Measurements from ENCODE around the gene RPL7A. TPM values are rescaled to one million over a fixed set of nuclear protein-coding genes. Genes with fewer than 3 reads are reported as not detected.

The RPL7A gene
- total and polyA plus RNA-seq, 3 donors from 2014 or later: 856 to 1,924 (median 1,453) TPM

DNA sequence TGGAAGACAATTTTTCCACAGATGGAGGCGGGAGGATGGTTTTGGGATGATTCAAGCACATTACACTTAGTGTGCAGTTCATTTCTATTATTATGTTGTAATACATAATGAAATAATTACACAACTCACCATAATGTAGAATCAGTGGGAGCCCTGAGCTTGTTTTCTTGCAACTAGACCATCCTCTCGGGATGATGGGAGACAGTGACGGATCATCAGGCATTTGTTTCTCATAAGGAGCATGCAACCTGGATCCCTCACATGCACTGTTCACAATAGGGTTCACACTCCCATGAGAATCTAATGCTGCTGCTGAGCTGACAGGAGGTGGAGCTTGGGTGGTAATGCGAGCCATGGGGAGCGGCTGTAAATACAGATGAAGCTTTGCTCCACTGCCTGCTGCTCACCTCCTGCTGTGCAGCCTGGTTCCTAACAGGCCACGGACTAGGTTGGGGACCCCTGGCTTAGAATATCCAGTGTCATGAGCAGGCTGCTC is 29.8 kb downstream of the RPL7A start:
- H3K9me3 ChIP-seq: no peaks in the 10 kb centered on the region
- TF ChIP-seq, protein P1, sequence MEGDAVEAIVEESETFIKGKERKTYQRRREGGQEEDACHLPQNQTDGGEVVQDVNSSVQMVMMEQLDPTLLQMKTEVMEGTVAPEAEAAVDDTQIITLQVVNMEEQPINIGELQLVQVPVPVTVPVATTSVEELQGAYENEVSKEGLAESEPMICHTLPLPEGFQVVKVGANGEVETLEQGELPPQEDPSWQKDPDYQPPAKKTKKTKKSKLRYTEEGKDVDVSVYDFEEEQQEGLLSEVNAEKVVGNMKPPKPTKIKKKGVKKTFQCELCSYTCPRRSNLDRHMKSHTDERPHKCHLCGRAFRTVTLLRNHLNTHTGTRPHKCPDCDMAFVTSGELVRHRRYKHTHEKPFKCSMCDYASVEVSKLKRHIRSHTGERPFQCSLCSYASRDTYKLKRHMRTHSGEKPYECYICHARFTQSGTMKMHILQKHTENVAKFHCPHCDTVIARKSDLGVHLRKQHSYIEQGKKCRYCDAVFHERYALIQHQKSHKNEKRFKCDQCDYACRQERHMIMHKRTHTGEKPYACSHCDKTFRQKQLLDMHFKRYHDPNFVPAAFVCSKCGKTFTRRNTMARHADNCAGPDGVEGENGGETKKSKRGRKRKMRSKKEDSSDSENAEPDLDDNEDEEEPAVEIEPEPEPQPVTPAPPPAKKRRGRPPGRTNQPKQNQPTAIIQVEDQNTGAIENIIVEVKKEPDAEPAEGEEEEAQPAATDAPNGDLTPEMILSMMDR (IDR thresholded peaks at IDR 0.05): no peak
- intact Hi-C loops (cut with DNase I; ENCODE audit: low total_unique reads): no loop called here
- no peak overlapping the region for H3K27ac ChIP-seq
- no peaks in the 10 kb centered on the region for H3K36me3 ChIP-seq (ENCODE audit: low read depth, missing control alignments)
- peaks cover 15% of the 10 kb centered on the region for H3K4me1 ChIP-seq
- H3K27me3 ChIP-seq: no peaks in the 10 kb centered on the region
- 81 to 87% methylated on average over 6 of the region's 6 CpGs for WGBS, 2 donors
- no peak for DNase-seq
- no peak overlapping the region for H3K4me3 ChIP-seq

DNA sequence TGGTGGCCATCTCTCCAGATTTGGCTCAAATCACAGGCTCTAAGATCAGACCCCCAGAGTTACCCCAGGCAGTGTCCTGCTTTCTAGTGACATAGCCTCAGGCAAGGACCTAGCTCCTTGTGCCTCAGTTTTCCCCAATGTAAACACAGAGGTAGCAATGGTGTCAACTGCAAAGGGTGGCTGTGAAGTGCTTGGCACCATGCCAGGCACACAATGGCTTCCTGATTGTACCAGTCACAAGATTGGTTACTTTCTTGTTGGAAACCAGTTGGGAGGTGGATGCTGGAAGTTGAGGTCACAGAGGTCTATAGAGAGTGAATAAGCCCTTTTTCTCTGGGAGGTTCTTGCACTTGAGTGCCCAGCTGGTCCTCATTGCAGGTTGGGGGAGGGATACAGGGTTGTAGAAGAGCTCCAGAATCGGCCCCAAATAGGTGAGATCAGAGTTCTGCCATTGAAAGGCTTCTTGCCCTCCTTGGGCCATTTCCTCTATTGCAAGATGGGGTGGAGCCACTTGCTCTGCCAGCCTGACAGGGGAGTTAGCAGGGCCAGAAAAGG is 30.5 kb downstream of the RPL7A start:
- no peaks in the 10 kb centered on the region for H3K9me3 ChIP-seq
- peaks cover 10% of the 10 kb centered on the region for H3K4me1 ChIP-seq
- no peaks in the 10 kb centered on the region for H3K27me3 ChIP-seq
- no peaks in the 10 kb centered on the region for H3K36me3 ChIP-seq (ENCODE audit: low read depth, missing control alignments)
- H3K4me3 ChIP-seq: no peak overlapping the region
- DNase-seq: no peak
- WGBS, 2 donors: 91 to 93% methylated on average over 1 of the region's 1 CpG
- no peak for TF ChIP-seq POLR2A (IDR thresholded peaks at IDR 0.05)
- TF ChIP-seq, protein P1 (IDR thresholded peaks at IDR 0.05): no peak
- no peak overlapping the region for H3K27ac ChIP-seq
- intact Hi-C loops (cut with DNase I; ENCODE audit: low total_unique reads): no loop called here

DNA sequence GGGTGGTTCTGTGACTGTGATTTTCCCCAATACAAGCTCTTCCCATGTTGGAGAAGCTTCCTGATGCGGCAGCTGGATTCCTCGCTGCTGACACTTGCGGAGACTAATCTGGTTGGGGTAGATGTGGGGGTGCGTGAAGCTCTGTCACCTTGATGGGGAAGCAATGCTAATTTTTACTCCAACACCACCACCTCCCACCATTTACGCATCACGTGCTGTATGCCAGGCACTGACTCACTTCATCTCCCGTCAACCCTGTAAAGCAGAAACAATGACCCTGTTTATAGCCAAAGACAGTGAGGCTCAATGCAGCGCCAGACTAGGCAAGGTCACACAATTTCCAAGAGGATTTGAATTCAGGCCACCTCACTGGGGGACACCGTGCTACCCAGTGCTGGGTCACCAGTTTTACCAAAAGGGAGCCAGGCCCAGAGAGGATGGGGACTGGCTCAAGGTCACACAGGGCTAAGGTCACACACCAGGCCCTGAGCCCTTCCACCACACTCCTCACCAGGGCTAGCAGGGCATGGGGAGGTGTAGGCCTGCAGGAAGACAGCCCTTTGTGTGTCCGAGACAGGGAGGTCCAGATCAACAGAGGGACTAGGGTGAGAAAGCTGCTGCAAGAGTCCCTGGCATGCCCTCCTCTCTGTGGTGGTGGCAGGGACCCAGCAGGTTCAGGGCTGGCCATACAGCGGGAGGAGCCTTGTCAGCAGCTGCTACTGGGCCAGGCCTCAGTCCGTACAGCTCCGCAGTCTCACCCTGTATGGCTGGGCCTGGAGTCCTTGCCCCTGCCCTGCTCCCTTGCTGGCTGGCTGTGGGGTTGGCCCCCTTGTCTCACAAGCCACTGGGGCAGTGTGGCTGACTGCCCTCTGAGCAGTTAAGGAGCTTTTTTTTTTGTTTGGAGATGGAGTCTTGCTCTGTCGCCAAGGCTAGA is 31.4 kb downstream of the RPL7A start:
- Histone ChIP-seq H3K36me3 (ENCODE audit: low read depth, missing control alignments) (no peaks in the 10 kb centered on the region), H3K9me3 (no peaks in the 10 kb centered on the region), H3K27ac (no peak overlapping the region), H3K27me3 (no peaks in the 10 kb centered on the region), H3K4me1 (peaks cover 8% of the 10 kb centered on the region), H3K4me3 (no peak overlapping the region)
- WGBS, 2 donors: 87 to 90% methylated on average over 10 to 14 of the region's 14 CpGs
- TF ChIP-seq POLR2A (IDR thresholded peaks at IDR 0.05): no peak
- TF ChIP-seq, protein P1 (IDR thresholded peaks at IDR 0.05): no peak
- DNase-seq: no peak
- intact Hi-C loops (cut with DNase I; ENCODE audit: low total_unique reads): no loop called here

DNA sequence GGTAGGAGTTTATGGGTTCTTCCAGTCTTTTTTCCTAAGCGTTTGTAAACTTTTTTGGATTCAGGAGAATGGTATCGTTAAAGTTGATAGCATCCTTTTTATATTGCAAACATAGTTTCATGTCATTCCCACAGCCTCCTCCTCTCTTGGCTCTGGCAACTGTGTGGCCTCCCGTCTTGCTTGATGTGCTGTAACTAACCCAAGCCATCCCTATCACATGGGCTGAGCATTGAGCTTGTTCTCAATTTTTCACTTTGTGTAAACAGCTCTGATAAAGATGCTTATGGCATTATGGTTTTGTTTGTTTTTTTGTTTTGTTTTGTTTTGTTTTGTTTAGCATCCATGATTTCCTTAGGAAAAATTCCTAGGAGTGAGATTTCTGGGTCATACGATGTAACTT is 32.7 kb downstream of the RPL7A start:
- no peak for DNase-seq
- WGBS, 2 donors: 68 to 83% methylated on average over 4 of the region's 4 CpGs
- Histone ChIP-seq H3K27ac (no peak overlapping the region), H3K36me3 (ENCODE audit: low read depth, missing control alignments) (no peaks in the 10 kb centered on the region), H3K4me3 (no peak overlapping the region), H3K27me3 (no peaks in the 10 kb centered on the region), H3K9me3 (no peaks in the 10 kb centered on the region), H3K4me1 (peaks cover 4% of the 10 kb centered on the region)
- no peak for TF ChIP-seq POLR2A (IDR thresholded peaks at IDR 0.05)
- TF ChIP-seq, protein P1 (IDR thresholded peaks at IDR 0.05): no peak
- intact Hi-C loops (cut with DNase I; ENCODE audit: low total_unique reads): no loop called here
